ENCODE data around the gene PRSS48.

The PRSS48 gene

GRCh38 chr4:151322570-151322969 is 45.6 kb downstream of the PRSS48 start:
- DNase-seq (ENCODE audit: extremely low spot score) = no peak
- CTCF ChIA-PET = interaction anchor here (1.0 to 1.6 kb wide), 2 partner anchors 14 to 47 kb away, joined by 3 to 4 read pairs; no protein-coding TSS in a partner anchor
- POLR2A ChIA-PET = no interaction called here
- TF ChIP-seq CTCF (IDR thresholded peaks at IDR 0.05; ENCODE audit: control extremely low read depth, extremely low read depth, low read depth, missing control alignments) = no peak

- ChIA-PET POLR2A (no interaction called here), CTCF (interaction anchor here (0.7 to 1.6 kb wide), 3 partner anchors 12 to 206 kb away, joined by 3 to 4 read pairs (median 3); no protein-coding TSS in a partner anchor)
- TF ChIP-seq CTCF (IDR thresholded peaks at IDR 0.05; ENCODE audit: control extremely low read depth, extremely low read depth, low read depth, missing control alignments) = no peak
- no peak for DNase-seq (ENCODE audit: extremely low spot score)
These were observed 46.7 kb downstream of the PRSS48 start for GRCh38 chr4:151323667-151324066.

- no peak for DNase-seq (ENCODE audit: extremely low spot score)
- POLR2A ChIA-PET = no interaction called here
- CTCF ChIA-PET = interaction anchor here (0.7 to 1.7 kb wide), 2 partner anchors 12 to 207 kb away, joined by 3 to 5 read pairs; no protein-coding TSS in a partner anchor
- TF ChIP-seq CTCF (IDR thresholded peaks at IDR 0.05; ENCODE audit: control extremely low read depth, extremely low read depth, low read depth, missing control alignments) = no peak
These were observed 47.3 kb downstream of the PRSS48 start for GRCh38 chr4:151324124-151324751.

DNA sequence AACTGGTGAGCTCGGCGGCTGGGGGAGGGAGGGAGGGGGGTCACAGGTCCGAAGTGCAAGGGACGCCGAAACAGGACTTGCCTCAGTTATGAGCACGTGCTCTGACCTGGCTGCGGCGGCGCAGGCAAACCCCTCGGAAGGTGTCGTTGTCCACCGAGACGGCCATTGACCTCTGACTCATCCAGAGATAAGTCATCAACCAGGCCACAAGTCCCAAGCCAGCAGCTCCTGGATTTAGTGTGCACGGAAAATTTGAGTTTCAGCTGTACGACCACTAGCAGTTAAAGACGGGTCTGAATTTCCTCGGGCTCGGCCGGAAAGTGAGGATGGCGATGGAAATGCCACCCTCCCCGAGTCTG is 47.8 kb downstream of the PRSS48 start:
- POLR2A ChIA-PET = no interaction called here
- TF ChIP-seq CTCF (IDR thresholded peaks at IDR 0.05; ENCODE audit: control extremely low read depth, extremely low read depth, low read depth, missing control alignments) = no peak
- DNase-seq (ENCODE audit: extremely low spot score) = peak; percentile 29
- CTCF ChIA-PET = interaction anchor here (1.7 kb wide), 1 partner anchor 12 kb away, joined by 5 read pairs; no protein-coding TSS in a partner anchor

DNA sequence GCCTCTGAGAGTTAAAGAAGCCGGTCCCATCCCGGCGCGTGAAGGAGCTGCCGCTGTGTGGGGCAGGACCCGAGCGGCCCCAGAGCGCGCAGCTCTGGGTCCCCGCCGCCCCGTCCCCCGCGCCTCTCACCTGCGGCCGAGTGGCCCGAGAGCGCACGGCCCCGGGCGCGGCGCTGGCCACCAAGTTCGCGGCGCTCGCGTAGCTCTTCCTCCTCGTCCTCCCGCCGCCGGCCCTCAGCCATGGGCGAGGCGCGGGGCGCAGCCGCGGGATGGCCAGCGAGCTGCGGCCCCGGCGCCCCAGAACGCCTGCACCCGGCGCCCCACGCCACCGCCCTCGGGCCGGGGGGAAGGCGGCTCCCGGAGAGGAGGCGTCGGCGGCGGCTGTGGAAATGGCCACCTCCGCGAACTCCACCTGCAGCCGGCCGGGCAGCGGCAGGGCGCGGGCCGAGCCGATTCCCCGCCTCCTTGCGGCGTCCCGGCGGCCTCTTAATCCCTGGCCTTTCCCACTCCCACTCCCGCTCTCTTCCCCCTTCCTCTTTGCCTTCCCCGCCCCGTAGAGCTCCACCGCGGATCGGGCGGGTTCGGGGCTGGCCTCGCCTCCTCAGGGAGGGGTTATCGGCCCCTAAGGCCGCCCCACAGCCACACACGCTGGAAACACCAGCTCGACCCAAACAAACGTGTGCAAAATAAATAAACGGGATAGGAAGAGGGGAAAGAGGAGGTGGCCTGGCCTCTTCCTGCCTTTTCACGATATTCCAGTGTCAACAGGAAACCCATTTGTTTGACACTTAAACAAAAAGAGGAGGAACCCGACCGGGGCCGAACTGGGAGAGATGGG is 48.4 kb downstream of the PRSS48 start, which contains the start of gene SH3D19:
SH3D19 (minus strand) TSS at position 495 of the 838 bp plus-strand sequence; CDS start at position 242, 253 bp downstream.
- no peak for TF ChIP-seq CTCF (IDR thresholded peaks at IDR 0.05; ENCODE audit: control extremely low read depth, extremely low read depth, low read depth, missing control alignments)
- DNase-seq (ENCODE audit: extremely low spot score) = peak; percentile 20
- CTCF ChIA-PET = interaction anchor here (1.7 kb wide), 1 partner anchor 11 kb away, joined by 5 read pairs; no protein-coding TSS in a partner anchor
- POLR2A ChIA-PET = no interaction called here

- POLR2A ChIA-PET = no interaction called here
- CTCF ChIA-PET = interaction anchor here (1.7 kb wide), 1 partner anchor 11 kb away, joined by 5 read pairs; no protein-coding TSS in a partner anchor
These were observed 48.9 kb downstream of the PRSS48 start for GRCh38 chr4:151325949-151326246.

More at GRCh38 chr4:151325949-151326246, 48.9 kb downstream of the PRSS48 start:
- TF ChIP-seq CTCF (IDR thresholded peaks at IDR 0.05; ENCODE audit: control extremely low read depth, extremely low read depth, low read depth, missing control alignments) = no peak
- DNase-seq (ENCODE audit: extremely low spot score) = no peak

All from GM10248 (cell line).